Measurements from ENCODE around the gene TTLL11.
"Not testable (repeated sequence)": the region's sequence is repeated elsewhere in the genome, so short reads cannot be mapped to it uniquely, and the experiment has no call there.

Gene TTLL11

GRCh38 chr9:121999556-121999955 lies 93.6 kb downstream of the TTLL11 start:
- DNase-seq, result no peak

GRCh38 chr9:121998513-121999049 lies 94.5 kb downstream of the TTLL11 start:
- DNase-seq, result no peak

- no peak for DNase-seq
Observed at GRCh38 chr9:121997791-121998190, 95.3 kb downstream of the TTLL11 start.

GRCh38 chr9:121996783-121997182 lies 96.3 kb downstream of the TTLL11 start:
- no peak for DNase-seq

GRCh38 chr9:121995997-121996396 lies 97.1 kb downstream of the TTLL11 start:
- no peak for DNase-seq

GRCh38 chr9:121992571-121993212 lies 100.4 kb downstream of the TTLL11 start:
- DNase-seq, result peak in 1 of 4 experiments; percentile 1

GRCh38 chr9:121991307-121991661 lies 101.8 kb downstream of the TTLL11 start:
- no peak for DNase-seq

GRCh38 chr9:121990600-121991306 lies 102.4 kb downstream of the TTLL11 start:
- no peak for DNase-seq

GRCh38 chr9:121989010-121989409 lies 104.1 kb downstream of the TTLL11 start:
- DNase-seq, result no peak

GRCh38 chr9:121987314-121987713 lies 105.8 kb downstream of the TTLL11 start:
- no peak for DNase-seq

GRCh38 chr9:121985792-121986494 lies 107.2 kb downstream of the TTLL11 start:
- no peak for DNase-seq

GRCh38 chr9:121984726-121985402 lies 108.2 kb downstream of the TTLL11 start:
- DNase-seq, result no peak

GRCh38 chr9:121983736-121984135 lies 109.4 kb downstream of the TTLL11 start:
- DNase-seq, result no peak

- no peak for DNase-seq
Observed at GRCh38 chr9:121981118-121981883, 111.8 kb downstream of the TTLL11 start.

GRCh38 chr9:121980665-121981064 lies 112.4 kb downstream of the TTLL11 start:
- not testable (repeated sequence) for DNase-seq

GRCh38 chr9:121979736-121980135 lies 113.4 kb downstream of the TTLL11 start:
- DNase-seq, result no peak

- no peak for DNase-seq
Observed at GRCh38 chr9:121976751-121977150, 116.4 kb downstream of the TTLL11 start.

- no peak for DNase-seq
Observed at GRCh38 chr9:121975801-121976277, 117.3 kb downstream of the TTLL11 start.

- no peak for DNase-seq
Observed at GRCh38 chr9:121974421-121974820, 118.7 kb downstream of the TTLL11 start.

- no peak for DNase-seq
Observed at GRCh38 chr9:121972501-121972981, 120.6 kb downstream of the TTLL11 start.

- no peak for DNase-seq
Observed at GRCh38 chr9:121968056-121968455, 125.1 kb downstream of the TTLL11 start.

- DNase-seq, result no peak
Observed at GRCh38 chr9:121966706-121967105, 126.4 kb downstream of the TTLL11 start.

Measured in activated naive CD4-positive, alpha-beta T cell (primary cell).